OCI-LY7 (cell line): Measurements from ENCODE around the gene IRF2. TPM values are rescaled to one million over a fixed set of nuclear protein-coding genes. Genes with fewer than 3 reads are reported as not detected.
A peak's percentile ranks its signal among the peaks of the same experiment; 100 is the strongest.

ENCODE experiments used
- BruUV-seq: library from RNA; stranded (reverse); fragments of 400-500 nt; replicated peaks from 2 replicates; lab custom pipeline; 2021; lab: Mats Ljungman, UMichigan
- CTCF ChIA-PET: fragments of 300-600 bp; sonication (Branson Sonifier 250); formaldehyde crosslinking; loops from one replicate; lab custom pipeline; 2022; ENCODE audit warnings: antibody characterized with exemption; ENCODE audit not compliant: unreplicated experiment; lab: Charles Lee
- POLR2A ChIA-PET: fragments of 300-600 bp; sonication (Branson Sonifier 250); formaldehyde crosslinking; loops from one replicate; lab custom pipeline; 2022; ENCODE audit warnings: antibody characterized with exemption; lab: Charles Lee
- DNase-seq: peaks from one replicate; pipeline ENCODE4 v3.0.0-alpha.2; 2015; ENCODE audit warnings: low spot score
- H2AFZ ChIP-seq: fragments of 200-600 bp; sonication (generic), shearing (Covaris generic); 2 replicates; pipeline ENCODE4 v1.6.1; 2014; ENCODE audit warnings: mild to moderate bottlenecking, antibody characterized with exemption, low read length, moderate library complexity
- H3K27ac ChIP-seq: fragments of 200-600 bp; sonication (generic); 2 replicates; pipeline ENCODE4 v1.5.1; 2014; ENCODE audit warnings: mixed run types, low read depth, mild to moderate bottlenecking, moderate library complexity, low read length, inconsistent platforms; ENCODE audit not compliant: poor library complexity, severe bottlenecking
- H3K36me3 ChIP-seq: fragments of 200-600 bp; sonication (generic); 2 replicates; pipeline ENCODE4 v1.6.1; 2014; ENCODE audit warnings: mild to moderate bottlenecking, antibody characterized with exemption, low read length, moderate library complexity, mixed read lengths; ENCODE audit not compliant: insufficient read depth
- H3K4me1 ChIP-seq: fragments of 200-600 bp; sonication (generic); 2 replicates; pipeline ENCODE4 v1.5.1; 2014; ENCODE audit warnings: mild to moderate bottlenecking, low read length; ENCODE audit not compliant: insufficient read depth, poor library complexity, severe bottlenecking
- H3K4me2 ChIP-seq: fragments of 200-600 bp; sonication (generic); 2 replicates; pipeline ENCODE4 v1.6.1; 2014; ENCODE audit warnings: mild to moderate bottlenecking, low read length
- H3K4me3 ChIP-seq: fragments of 200-600 bp; sonication (generic); 2 replicates; pipeline ENCODE4 v1.5.1; 2014; ENCODE audit warnings: mild to moderate bottlenecking, low read depth, low read length; ENCODE audit not compliant: poor library complexity, severe bottlenecking
- H3K79me2 ChIP-seq: fragments of 200-600 bp; sonication (generic); 2 replicates; pipeline ENCODE4 v1.6.1; 2016; ENCODE audit warnings: low read depth, mild to moderate bottlenecking, low read length, moderate library complexity, mixed read lengths; ENCODE audit not compliant: insufficient read depth
- H3K9me2 ChIP-seq: fragments of 200-600 bp; sonication (generic); 2 replicates; pipeline ENCODE4 v1.6.1; 2016; ENCODE audit warnings: mild to moderate bottlenecking, low read length, mixed read lengths; ENCODE audit not compliant: insufficient read depth
- H3K9me3 ChIP-seq: fragments of 200-600 bp; sonication (generic); 2 replicates; pipeline ENCODE4 v1.6.1; 2014; ENCODE audit warnings: mild to moderate bottlenecking, mixed run types, low read length, mixed read lengths
- H4K20me1 ChIP-seq: fragments of 200-600 bp; sonication (generic); 2 replicates; pipeline ENCODE4 v1.6.1; 2014; ENCODE audit warnings: mild to moderate bottlenecking, antibody characterized with exemption, low read length, moderate library complexity, mixed read lengths; ENCODE audit not compliant: insufficient read depth
- CTCF ChIP-seq: fragments of 200-600 bp; sonication (generic); conservative IDR thresholded peaks from 2 replicates; pipeline ENCODE4 v1.5.1; 2014; ENCODE audit warnings: mild to moderate bottlenecking, antibody characterized with exemption, low read length, moderate library complexity, mixed read lengths
- EZH2phosphoT487 ChIP-seq: fragments of 200-600 bp; sonication (generic); IDR thresholded peaks from 2 replicates; pipeline ENCODE4 v1.6.1; 2018; ENCODE audit warnings: low read depth, borderline replicate concordance, mild to moderate bottlenecking, mixed run types, antibody characterized with exemption, low read length, moderate library complexity, mixed read lengths
- intact Hi-C: fragments of 100-400 bp; cut with micrococcal nuclease; formaldehyde crosslinking; loops from one replicate; pipeline ENCODE4 v1.10.0; 2022; ENCODE audit not compliant: unreplicated experiment
- total RNA-seq, 2 experiments: library from RNA; depleted of rRNA in 1 of 2; stranded (reverse); fragments of >200 nt in 1 of 2; shearing (Covaris generic) in 1 of 2; gene quantifications; 2 replicates each; pipeline ENCODE4 v1.2.3, GENCODE V29; 2014 to 2022

Gene IRF2
- total RNA-seq, 2 experiments from 2014 or later: 32.3 to 37.8 TPM

- DNase-seq: no peak
- peaks cover 33% of the 10 kb centered on the region for H3K36me3 ChIP-seq
- peaks cover 70% of the 10 kb centered on the region for H3K4me1 ChIP-seq
- TF ChIP-seq CTCF (no peak), EZH2phosphoT487 (no peak)
- no peaks in the 10 kb centered on the region; the same call in 1 of the 2 replicates for H3K9me3 ChIP-seq
- H2AFZ ChIP-seq: no peak overlapping the region
- H3K27ac ChIP-seq: peak overlapping the region; percentile 29
- peak overlapping the region; percentile 78 for H3K4me2 ChIP-seq
- H4K20me1 ChIP-seq: 0 out of 2 replicates have a peak, but pooled peaks cover 6% of the 10 kb centered on the region
- H3K79me2 ChIP-seq: no peaks in the 10 kb centered on the region
- intact Hi-C loops: loop anchor here (1.0 to 2.0 kb wide), 6 partner anchors 36 to 155 kb away; no protein-coding TSS in a partner anchor
- CTCF ChIA-PET: interaction anchor here (1.2 kb wide), 1 partner anchor 17 kb away, joined by 3 read pairs; no protein-coding TSS in a partner anchor
- H3K4me3 ChIP-seq: peak overlapping the region; percentile 45
- no peaks in the 10 kb centered on the region for H3K9me2 ChIP-seq
- BruUV-seq: no TSS peak
- POLR2A ChIA-PET: interaction anchor here (0.5 to 3.3 kb wide), 10 partner anchors 8 to 1092 kb away, joined by 3 to 12 read pairs (median 6); no protein-coding TSS in a partner anchor
Measured at GRCh38 chr4:184383497-184384055, 90.8 kb downstream of the IRF2 start.

GRCh38 chr4:184382189-184382846 lies 92.0 kb downstream of the IRF2 start:
- BruUV-seq: TSS peak; percentile 22
- no peak overlapping the region for H3K27ac ChIP-seq
- H3K9me2 ChIP-seq: no peaks in the 10 kb centered on the region
- POLR2A ChIA-PET: interaction anchor here (0.6 to 3.3 kb wide), 10 partner anchors 11 to 132 kb away, joined by 3 to 12 read pairs (median 4); no protein-coding TSS in a partner anchor
- H3K4me3 ChIP-seq: peak overlapping the region; percentile 38
- no peak for TF ChIP-seq EZH2phosphoT487
- TF ChIP-seq CTCF: no peak
- no peaks in the 10 kb centered on the region for H3K79me2 ChIP-seq
- no peak overlapping the region for H2AFZ ChIP-seq
- intact Hi-C loops: no loop called here
- CTCF ChIA-PET: interaction anchor here (1.0 to 1.2 kb wide), 2 partner anchors 9 to 16 kb away, joined by 3 read pairs; no protein-coding TSS in a partner anchor
- H3K9me3 ChIP-seq: no peaks in the 10 kb centered on the region; the same call in 1 of the 2 replicates
- peak; percentile 39 for DNase-seq
- peaks cover 59% of the 10 kb centered on the region for H3K4me1 ChIP-seq
- peaks cover 25% of the 10 kb centered on the region for H3K36me3 ChIP-seq
- 0 out of 2 replicates have a peak, but pooled peaks cover 6% of the 10 kb centered on the region for H4K20me1 ChIP-seq
- H3K4me2 ChIP-seq: peak overlapping the region; percentile 78
